SK-N-SH (cell line): Measurements from ENCODE around the gene TASP1.

Experiments used
- CTCF ChIP-seq: fragments of 200-600 bp; sonication (generic); IDR thresholded peaks from 2 replicates; pipeline ENCODE4 v1.6.1; 2017; ENCODE audit warnings: antibody characterized with exemption, mild to moderate bottlenecking, moderate library complexity
- EZH2phosphoT487 ChIP-seq: fragments of 200-600 bp; sonication (generic); IDR thresholded peaks from 2 replicates; pipeline ENCODE4 v1.6.1; 2017; ENCODE audit warnings: low read depth, mixed run types, mild to moderate bottlenecking, antibody characterized with exemption, moderate library complexity, borderline replicate concordance
- SIN3A ChIP-seq: IDR thresholded peaks from 2 replicates; pipeline ENCODE4 v1.6.1; 2012; ENCODE audit warnings: low read depth, mild to moderate bottlenecking, low read length, moderate library complexity, borderline replicate concordance
- TCF12 ChIP-seq: IDR thresholded peaks from 2 replicates; pipeline ENCODE4 v1.4.0; 2012
- TEAD4 ChIP-seq: IDR thresholded peaks from 2 replicates; pipeline ENCODE4 v1.4.0; 2012; ENCODE audit warnings: mild to moderate bottlenecking, borderline replicate concordance; ENCODE audit not compliant: insufficient read depth
- ZBTB33 ChIP-seq: IDR thresholded peaks from 2 replicates; pipeline ENCODE4 v1.4.0; 2012; ENCODE audit warnings: low read depth, borderline replicate concordance

GRCh38 chr20:13510837-13511488 lies 127.8 kb downstream of the TASP1 start:
- no peak for TF ChIP-seq SIN3A
- TF ChIP-seq CTCF: no peak
- no peak for TF ChIP-seq TCF12
- TF ChIP-seq EZH2phosphoT487: no peak
- TF ChIP-seq TEAD4: no peak
- TF ChIP-seq ZBTB33: no peak
